H9 (cell line): ENCODE data around the gene SLC16A3. TPM values are rescaled to one million over a fixed set of nuclear protein-coding genes. Genes with fewer than 3 reads are reported as not detected.

Experiments used
- DNase-seq: peaks from one replicate; pipeline ENCODE4 v3.0.0-alpha.2; 2017
- H2AFZ ChIP-seq: one replicate; pipeline ENCODE4 v1.6.1; 2013; ENCODE audit warnings: mild to moderate bottlenecking, low read length, control low read depth, moderate library complexity
- H2AK5ac ChIP-seq: 2 replicates; pipeline ENCODE4 v1.6.1; 2013; ENCODE audit warnings: low read length, control low read depth, mixed read lengths; ENCODE audit not compliant: insufficient read length
- H2BK120ac ChIP-seq: one replicate; pipeline ENCODE4 v1.6.1; 2013; ENCODE audit warnings: low read depth, mild to moderate bottlenecking, low read length, control low read depth, inconsistent platforms; ENCODE audit not compliant: poor library complexity, severe bottlenecking
- H2BK12ac ChIP-seq: 2 replicates; pipeline ENCODE4 v1.6.1; 2013; ENCODE audit warnings: low read length, control low read depth, mixed read lengths, low read depth; ENCODE audit not compliant: insufficient read length
- H2BK15ac ChIP-seq: 2 replicates; pipeline ENCODE4 v1.6.1; 2013; ENCODE audit warnings: low read depth, low read length, control low read depth
- H2BK20ac ChIP-seq: one replicate; pipeline ENCODE4 v1.6.1; 2013; ENCODE audit warnings: low read depth, mild to moderate bottlenecking, low read length, control low read depth, inconsistent platforms; ENCODE audit not compliant: poor library complexity, severe bottlenecking
- H2BK5ac ChIP-seq: 2 replicates; pipeline ENCODE4 v1.6.1; 2013; ENCODE audit warnings: low read length, control low read depth, mixed read lengths; ENCODE audit not compliant: insufficient read length
- H3K14ac ChIP-seq: 2 replicates; pipeline ENCODE4 v1.6.1; 2013; ENCODE audit warnings: low read length, control low read depth; ENCODE audit not compliant: insufficient read depth
- H3K18ac ChIP-seq: 2 replicates; pipeline ENCODE4 v1.6.1; 2013; ENCODE audit warnings: low read depth, mild to moderate bottlenecking, mixed read lengths, low read length, control low read depth; ENCODE audit not compliant: insufficient read length
- H3K23ac ChIP-seq: 2 replicates; pipeline ENCODE4 v1.6.1; 2013; ENCODE audit warnings: low read length, control low read depth, mixed read lengths, low read depth; ENCODE audit not compliant: insufficient read length
- H3K23me2 ChIP-seq: 2 replicates; pipeline ENCODE4 v1.6.1; 2013; ENCODE audit warnings: low read depth, mild to moderate bottlenecking, mixed read lengths, low read length, control low read depth; ENCODE audit not compliant: insufficient read length, poor library complexity, severe bottlenecking
- H3K27ac ChIP-seq: 2 replicates; pipeline ENCODE4 v1.5.1; 2013; ENCODE audit warnings: low read length, control low read depth, mixed read lengths, low read depth; ENCODE audit not compliant: insufficient read length
- H3K27me3 ChIP-seq: 2 replicates; pipeline ENCODE4 v1.6.1; 2013; ENCODE audit warnings: low read length, control low read depth, inconsistent platforms; ENCODE audit not compliant: insufficient read depth
- H3K4ac ChIP-seq: 2 replicates; pipeline ENCODE4 v1.6.1; 2013; ENCODE audit warnings: low read depth, mild to moderate bottlenecking, control low read depth, inconsistent platforms, low read length, moderate library complexity
- H3K4me1 ChIP-seq: 2 replicates; pipeline ENCODE4 v1.6.1; 2013; ENCODE audit warnings: low read length, control low read depth, inconsistent platforms; ENCODE audit not compliant: insufficient read depth
- H3K4me2 ChIP-seq: 2 replicates; pipeline ENCODE4 v1.6.1; 2013; ENCODE audit warnings: low read length, control low read depth, mixed read lengths; ENCODE audit not compliant: insufficient read length, insufficient read depth
- H3K56ac ChIP-seq: 2 replicates; pipeline ENCODE4 v1.6.1; 2013; ENCODE audit warnings: low read depth, mild to moderate bottlenecking, mixed read lengths, low read length, control low read depth; ENCODE audit not compliant: insufficient read length
- H3K79me1 ChIP-seq: 2 replicates; pipeline ENCODE4 v1.6.1; 2013; ENCODE audit warnings: low read depth, mild to moderate bottlenecking, moderate library complexity, low read length, control low read depth, inconsistent platforms; ENCODE audit not compliant: insufficient read depth, poor library complexity, severe bottlenecking
- H3K79me2 ChIP-seq: 2 replicates; pipeline ENCODE4 v1.6.1; 2013; ENCODE audit warnings: low read length, control low read depth, inconsistent platforms; ENCODE audit not compliant: insufficient read depth
- H3K9ac ChIP-seq: 2 replicates; pipeline ENCODE4 v1.6.1; 2013; ENCODE audit warnings: low read length, control low read depth, mixed read lengths; ENCODE audit not compliant: insufficient read length; ENCODE audit errors: extremely low read depth
- H3K9me3 ChIP-seq: one replicate; pipeline ENCODE4 v1.6.1; 2013; ENCODE audit warnings: low read depth, low read length, inconsistent platforms; ENCODE audit not compliant: control insufficient read depth
- H3T11ph ChIP-seq: one replicate; pipeline ENCODE4 v1.6.1; 2013; ENCODE audit warnings: mild to moderate bottlenecking, low read length, control low read depth, inconsistent platforms
- H4K20me1 ChIP-seq: one replicate; pipeline ENCODE4 v1.6.1; 2013; ENCODE audit not compliant: control insufficient read depth, insufficient read length, insufficient read depth
- H4K5ac ChIP-seq: 2 replicates; pipeline ENCODE4 v1.6.1; 2013; ENCODE audit warnings: low read depth, mild to moderate bottlenecking, mixed read lengths, low read length, control low read depth; ENCODE audit not compliant: insufficient read length
- H4K8ac ChIP-seq: replicated peaks from 2 replicates; pipeline ENCODE4 v1.6.1; 2013; ENCODE audit warnings: low read length, control low read depth, mixed read lengths, low read depth; ENCODE audit not compliant: insufficient read length
- H4K91ac ChIP-seq: 2 replicates; pipeline ENCODE4 v1.6.1; 2013; ENCODE audit warnings: low read depth, mild to moderate bottlenecking, moderate library complexity, mixed read lengths, low read length, control low read depth; ENCODE audit not compliant: insufficient read length
- H3K27ac Mint-ChIP-seq, 3 experiments: 2 replicates in 2 of 3; 3 replicates in 1 of 3; pipeline ENCODE4 v1.8.0; 2020 to 2021; ENCODE audit warnings: mixed read lengths in 3 of 3, mild to moderate bottlenecking in 1 of 3, moderate library complexity in 1 of 3
- H3K27me3 Mint-ChIP-seq: 2 replicates; pipeline ENCODE4 v1.8.0; 2021; ENCODE audit warnings: low read depth, mild to moderate bottlenecking, moderate library complexity, mixed read lengths
- H3K36me3 Mint-ChIP-seq, 3 experiments: 2 replicates in 2 of 3; 3 replicates in 1 of 3; pipeline ENCODE4 v1.8.0; 2020 to 2021; ENCODE audit warnings: low read depth in 3 of 3, mixed read lengths in 3 of 3; ENCODE audit not compliant: insufficient read depth in 1 of 3
- H3K4me1 Mint-ChIP-seq, 2 experiments: 2 replicates each; pipeline ENCODE4 v1.8.0; 2020; ENCODE audit warnings: mixed read lengths in 2 of 2
- H3K4me3 Mint-ChIP-seq, 2 experiments: 2 replicates in 1 of 2; 3 replicates in 1 of 2; pipeline ENCODE4 v1.8.0; 2020 to 2021; ENCODE audit warnings: mild to moderate bottlenecking in 2 of 2, mixed read lengths in 2 of 2, moderate library complexity in 1 of 2
- H3K9me3 Mint-ChIP-seq, 2 experiments: 2 replicates in 1 of 2; 3 replicates in 1 of 2; pipeline ENCODE4 v1.8.0; 2020; ENCODE audit warnings: mild to moderate bottlenecking in 2 of 2, mixed read lengths in 2 of 2, moderate library complexity in 1 of 2
- CTCF ChIP-seq: fragments of 200-600 bp; sonication (generic); conservative IDR thresholded peaks from 3 replicates; pipeline ENCODE4 v1.8.0; 2021; ENCODE audit warnings: antibody characterized with exemption, mild to moderate bottlenecking
- WGBS: extraction: QIAGEN DNeasy Blood & Tissue Kit; methylation state at CpG from one replicate; pipeline ENCODE4 v1.1.7; 2013; ENCODE audit warnings: missing lambda C conversion rate, low lambda C conversion rate, mixed read lengths; ENCODE audit not compliant: insufficient read length; ENCODE audit errors: extremely low coverage; 5-methylcytosine and 5-hydroxymethylcytosine counted together
- total RNA-seq: library from RNA; stranded (reverse); gene quantifications from 2 replicates; pipeline ENCODE4 v1.2.1, GENCODE V29; 2021

Gene SLC16A3
- total RNA-seq, 1 experiment from 2014 or later: 28.4 TPM

- Histone ChIP-seq H2BK12ac (no peak overlapping the region), H4K91ac (no peak overlapping the region), H3K56ac (no peak overlapping the region), H3K9ac (no peak overlapping the region), H2BK5ac (no peak overlapping the region), H4K20me1 (no peaks in the 10 kb centered on the region), H3K23me2 (peaks cover 7% of the 10 kb centered on the region), H4K5ac (no peak overlapping the region), H2BK120ac (no peak overlapping the region), H3K79me1 (no peaks in the 10 kb centered on the region), H3K27me3 (peaks cover 10% of the 10 kb centered on the region; the same call in 1 of the 2 replicates), H3T11ph (no peak overlapping the region), H3K4ac (no peak overlapping the region), H4K8ac (no peak overlapping the region), H2AK5ac (no peak overlapping the region), H3K14ac (no peak overlapping the region; the same call in 1 of the 2 replicates), H3K27ac (no peak overlapping the region), H3K18ac (no peak overlapping the region), H2BK15ac (no peak overlapping the region), H2BK20ac (no peak overlapping the region), H3K4me2 (no peak overlapping the region), H3K79me2 (no peaks in the 10 kb centered on the region), H3K4me1 (no peaks in the 10 kb centered on the region), H3K9me3 (no peaks in the 10 kb centered on the region), H2AFZ (no peak overlapping the region), H3K23ac (no peak overlapping the region)
- peaks cover 20% of the 10 kb centered on the region for H3K27me3 Mint-ChIP-seq
- H3K9me3 Mint-ChIP-seq: no peaks in the 10 kb centered on the region
- no peak for DNase-seq
- peaks cover 4 to 21% of the 10 kb centered on the region in 2 experiments for H3K4me1 Mint-ChIP-seq
- H3K27ac Mint-ChIP-seq: no peak overlapping the region
- peaks cover 2 to 5% (median 3%) of the 10 kb centered on the region in 3 experiments; a peak in 5 of 7 replicates for H3K36me3 Mint-ChIP-seq
- no CpG with 5 or more reads among the region's 26 CpGs for WGBS
- H3K4me3 Mint-ChIP-seq: no peak overlapping the region
- TF ChIP-seq CTCF: no peak
Measured at GRCh38 chr17:82234211-82235055, 5.6 kb downstream of the SLC16A3 start.
